Suprapubic skin (tissue), 4 donors: Measurements from ENCODE around the gene MAGI3.

Experiments used
- CTCF ChIP-seq, 2 donors: fragments of 200-600 bp in 1 of 2; fragments of 450-650 bp in 1 of 2; sonication (generic) in 1 of 2; IDR thresholded peaks; one replicate each; pipeline ENCODE4 v1.5.1; 2016 to 2019; ENCODE audit warnings: antibody characterized with exemption in 2 of 2, mild to moderate bottlenecking in 1 of 2, moderate library complexity in 1 of 2
- EP300 ChIP-seq: sonication (generic); formaldehyde crosslinking; IDR thresholded peaks from one replicate; pipeline ENCODE4 v1.6.1; 2017; ENCODE audit warnings: antibody characterized with exemption
- POLR2A ChIP-seq, 2 donors: fragments of 450-650 bp; IDR thresholded peaks; one replicate each; pipeline ENCODE4 v1.6.1; 2017; ENCODE audit warnings: antibody characterized with exemption in 2 of 2, mild to moderate bottlenecking in 2 of 2, moderate library complexity in 2 of 2
- POLR2AphosphoS5 ChIP-seq, 3 donors: sonication (generic); formaldehyde crosslinking; IDR thresholded peaks; one replicate each; pipeline ENCODE4 v1.6.1; 2017; ENCODE audit warnings: antibody characterized with exemption in 3 of 3

- TF ChIP-seq CTCF (IDR thresholded peaks at IDR 0.05) (no peak), POLR2A (IDR thresholded peaks at IDR 0.05) (no peak), EP300 (no peak), POLR2AphosphoS5 (IDR thresholded peaks at IDR 0.05) (no peak)
Measured at GRCh38 chr1:113675302-113675701, 285.0 kb downstream of the MAGI3 start.
